ENCODE data around the gene SLC34A3.

DNA sequence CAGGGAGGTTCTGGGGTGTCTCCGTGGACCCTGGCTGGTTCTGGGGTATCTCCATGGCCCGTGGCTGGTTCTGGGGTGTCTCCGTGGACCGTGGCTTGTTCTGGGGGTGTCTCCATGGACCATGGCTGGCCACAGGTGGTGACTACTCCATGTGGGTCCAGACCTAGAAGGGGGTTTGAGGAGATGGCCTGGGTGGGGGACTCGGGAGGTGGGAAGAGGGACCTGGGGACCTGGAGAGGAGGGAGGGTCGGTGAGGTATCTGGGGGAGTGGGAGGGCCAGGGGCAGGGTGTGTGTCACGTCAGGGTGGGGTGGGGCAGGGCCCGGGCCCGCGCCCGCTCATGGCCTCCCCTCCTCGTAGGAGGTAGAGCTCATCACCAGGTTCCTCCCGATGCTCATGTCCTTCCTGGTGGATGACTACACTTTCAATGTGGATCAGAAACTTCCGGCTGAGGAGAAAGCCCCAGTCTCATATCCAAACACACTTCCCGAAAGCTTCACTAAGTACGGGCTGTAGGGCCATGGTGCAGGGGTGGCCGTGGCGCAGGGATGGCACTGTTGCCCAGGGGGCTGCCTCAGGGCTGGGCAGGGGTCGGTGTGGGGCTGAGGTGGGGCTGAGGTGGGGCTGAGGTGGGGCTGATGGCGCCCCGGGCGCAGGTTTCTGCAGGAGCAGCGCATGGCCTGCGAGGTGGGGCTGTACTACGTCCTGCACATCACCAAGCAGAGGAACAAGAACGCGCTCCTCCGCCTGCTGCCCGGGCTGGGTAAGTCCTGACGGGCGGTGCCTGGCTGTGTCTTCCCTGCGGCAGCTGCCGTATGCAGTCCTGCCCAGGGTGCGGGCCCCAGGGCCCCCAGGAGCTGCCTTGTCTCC lies 36.1 kb downstream of the SLC34A3 start:
- TF ChIP-seq, protein P1, sequence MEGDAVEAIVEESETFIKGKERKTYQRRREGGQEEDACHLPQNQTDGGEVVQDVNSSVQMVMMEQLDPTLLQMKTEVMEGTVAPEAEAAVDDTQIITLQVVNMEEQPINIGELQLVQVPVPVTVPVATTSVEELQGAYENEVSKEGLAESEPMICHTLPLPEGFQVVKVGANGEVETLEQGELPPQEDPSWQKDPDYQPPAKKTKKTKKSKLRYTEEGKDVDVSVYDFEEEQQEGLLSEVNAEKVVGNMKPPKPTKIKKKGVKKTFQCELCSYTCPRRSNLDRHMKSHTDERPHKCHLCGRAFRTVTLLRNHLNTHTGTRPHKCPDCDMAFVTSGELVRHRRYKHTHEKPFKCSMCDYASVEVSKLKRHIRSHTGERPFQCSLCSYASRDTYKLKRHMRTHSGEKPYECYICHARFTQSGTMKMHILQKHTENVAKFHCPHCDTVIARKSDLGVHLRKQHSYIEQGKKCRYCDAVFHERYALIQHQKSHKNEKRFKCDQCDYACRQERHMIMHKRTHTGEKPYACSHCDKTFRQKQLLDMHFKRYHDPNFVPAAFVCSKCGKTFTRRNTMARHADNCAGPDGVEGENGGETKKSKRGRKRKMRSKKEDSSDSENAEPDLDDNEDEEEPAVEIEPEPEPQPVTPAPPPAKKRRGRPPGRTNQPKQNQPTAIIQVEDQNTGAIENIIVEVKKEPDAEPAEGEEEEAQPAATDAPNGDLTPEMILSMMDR (conservative IDR thresholded peaks at IDR 0.05 in 1 of 2, IDR thresholded peaks at IDR 0.05 in 1 of 2; ENCODE audit: extremely low read depth in 1 of 2, insufficient read depth in 1 of 2, low read depth in 1 of 2, low read length in 2 of 2), result no peak
- TF ChIP-seq EZH2 (IDR thresholded peaks at IDR 0.05; ENCODE audit: borderline replicate concordance, low read length), result no peak
